GM21825 (cell line): ENCODE results near the gene LSG1.

ENCODE experiments used
- ATAC-seq: cut with Tn5 transposase; IDR thresholded peaks from one replicate; pipeline ENCODE4 v1.9.1; 2021; ENCODE audit warnings: mild to moderate bottlenecking, moderate library complexity; ENCODE audit not compliant: unreplicated experiment

Gene LSG1

DNA sequence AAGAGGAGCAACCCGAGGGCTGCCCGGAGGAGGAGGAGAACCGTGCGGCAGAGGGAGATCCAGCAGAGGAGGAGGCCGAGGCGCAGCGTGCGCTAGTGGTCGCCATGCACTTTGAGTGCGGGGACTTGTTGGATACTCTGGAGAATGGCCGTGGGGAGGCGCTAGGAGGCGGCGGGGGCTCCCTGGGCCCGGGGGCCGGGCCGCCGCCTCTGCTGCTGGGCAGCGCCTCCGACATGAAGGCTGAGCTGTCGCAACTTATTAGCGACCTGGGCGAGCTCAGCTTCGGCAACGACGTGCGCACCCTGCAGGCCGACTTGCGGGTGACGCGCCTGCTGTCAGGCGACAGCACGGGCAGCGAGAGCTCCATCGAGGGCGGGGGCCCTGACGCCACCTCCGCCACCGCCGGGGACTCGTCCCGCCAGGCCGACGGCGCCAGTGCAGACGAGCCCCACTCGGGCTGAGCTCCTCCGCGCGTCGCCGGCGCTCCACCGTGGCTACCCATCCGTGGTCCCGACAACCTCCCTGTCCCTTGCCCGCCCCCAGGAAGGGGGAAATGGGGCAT, 15.7 kb upstream of the LSG1 start:
- ATAC-seq = peak; percentile 20

DNA sequence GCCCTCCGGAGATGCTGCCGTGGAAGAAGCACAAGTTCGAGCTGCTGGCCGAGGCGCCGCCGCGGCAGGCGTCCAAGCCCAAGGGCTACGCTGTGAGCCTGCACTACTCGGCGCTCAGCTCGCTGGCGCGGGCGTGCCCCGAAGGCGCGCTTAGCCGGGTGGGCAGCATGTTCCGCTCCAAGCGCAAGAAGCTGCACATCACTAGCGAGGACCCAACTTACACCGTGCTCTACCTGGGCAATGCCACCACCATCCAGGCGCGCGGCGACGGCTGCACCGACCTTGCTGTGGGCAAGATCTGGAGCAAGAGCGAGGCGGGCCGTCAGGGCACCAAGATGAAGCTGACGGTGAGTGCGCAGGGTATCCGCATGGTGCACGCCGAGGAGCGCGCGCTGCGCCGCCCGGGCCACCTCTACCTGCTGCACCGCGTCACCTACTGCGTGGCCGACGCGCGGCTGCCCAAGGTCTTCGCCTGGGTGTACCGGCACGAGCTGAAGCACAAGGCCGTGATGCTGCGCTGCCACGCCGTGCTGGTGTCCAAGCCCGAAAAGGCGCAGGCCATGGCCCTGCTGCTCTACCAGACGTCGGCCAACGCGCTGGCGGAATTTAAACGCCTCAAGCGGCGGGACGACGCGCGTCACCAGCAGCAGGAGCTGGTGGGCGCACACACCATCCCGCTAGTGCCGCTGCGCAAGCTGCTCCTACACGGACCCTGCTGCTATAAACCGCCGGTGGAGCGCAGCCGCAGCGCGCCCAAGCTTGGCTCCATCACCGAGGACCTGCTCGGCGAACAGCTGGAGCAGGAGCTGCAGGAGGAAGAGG, 15.0 kb upstream of the LSG1 start:
- no peak for ATAC-seq

DNA sequence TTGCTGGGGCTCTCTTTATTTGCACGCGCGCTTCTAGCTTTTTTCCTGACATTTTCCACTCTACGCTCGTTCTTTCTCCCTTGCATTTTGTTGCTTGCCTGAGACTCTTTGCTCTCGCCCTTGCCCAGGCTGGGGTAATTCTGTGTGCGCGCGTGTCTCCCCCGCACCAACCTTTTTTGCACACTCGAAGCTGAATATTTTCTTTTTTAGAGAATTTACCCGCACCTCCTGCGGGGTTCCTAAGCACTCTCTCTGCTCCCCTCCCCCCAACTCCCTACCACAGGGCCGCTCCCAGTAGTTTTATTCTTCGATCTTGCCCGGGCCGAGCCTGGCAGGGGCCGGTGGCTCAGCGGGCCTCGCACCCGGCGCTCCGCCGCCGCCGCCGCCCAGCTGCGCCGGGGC, 14.4 kb upstream of the LSG1 start:
- ATAC-seq = no peak

DNA sequence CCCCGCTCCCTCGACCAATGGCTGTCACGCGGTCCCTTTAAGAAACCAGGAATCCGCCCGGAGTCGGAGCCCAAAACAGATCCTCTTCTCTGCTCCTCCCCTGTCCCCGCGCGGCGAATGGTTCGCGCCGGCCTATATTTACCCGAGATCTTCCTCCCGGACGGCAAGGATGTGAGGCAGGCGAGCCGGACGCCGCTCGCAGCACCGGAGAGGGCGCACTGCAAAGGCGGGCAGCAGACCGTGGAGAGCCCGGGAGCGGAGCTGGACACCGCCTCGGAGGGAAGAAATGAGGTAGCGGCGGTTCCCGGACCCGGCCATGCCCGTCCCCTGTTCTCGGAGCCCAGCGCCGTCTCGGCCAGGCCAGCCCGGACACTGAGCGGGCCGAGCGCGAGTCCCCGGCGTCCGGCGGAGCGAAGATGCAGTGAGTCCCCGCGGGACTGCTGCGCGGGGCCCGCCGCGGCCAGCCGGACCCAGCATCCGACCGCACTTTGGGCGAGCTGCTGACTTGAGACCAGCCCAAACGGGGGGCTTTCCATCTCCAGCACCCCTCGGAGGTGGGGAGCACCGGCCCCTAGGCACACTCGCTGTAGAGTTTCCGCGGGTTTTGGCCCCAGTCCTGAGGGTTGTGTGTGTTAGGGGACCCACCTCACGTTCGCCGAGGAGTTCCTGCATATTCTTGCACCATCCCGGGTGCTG, 13.9 kb upstream of the LSG1 start, which contains the start of gene FAM43A:
TSS of gene FAM43A (plus strand) at position 166 of the 696 bp plus-strand sequence. CDS start 944 bp downstream, outside the sequence.
- peak; percentile 48 for ATAC-seq

DNA sequence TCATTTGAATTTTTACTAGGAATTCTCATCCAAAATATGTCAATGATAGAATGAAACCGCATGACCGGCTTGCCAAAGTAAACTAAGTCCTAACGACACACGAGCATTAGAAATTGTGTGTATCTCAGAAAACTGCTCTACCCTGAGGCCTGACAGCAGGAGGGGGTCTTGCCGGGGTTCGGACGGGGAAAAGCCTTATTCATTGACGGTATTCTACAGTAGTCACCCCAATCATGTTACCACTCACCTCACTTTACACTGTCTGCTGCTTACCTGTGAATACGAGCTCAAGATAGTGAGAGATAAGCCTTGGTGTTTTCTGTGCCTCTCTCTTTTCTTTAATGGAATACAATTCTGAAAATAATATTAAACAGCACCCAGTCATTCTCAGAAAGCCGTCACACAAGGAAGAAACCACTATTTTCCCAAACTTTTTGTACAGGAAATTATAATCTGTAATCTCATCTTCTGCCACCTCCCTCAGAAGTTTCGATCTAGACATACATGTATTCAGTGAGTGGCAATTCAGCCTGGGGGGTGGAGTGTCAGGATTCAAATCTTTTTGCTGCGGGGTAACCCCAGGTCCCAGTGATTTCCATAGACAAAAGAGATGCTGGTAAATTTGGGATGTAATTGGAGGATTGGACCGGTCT, 13.2 kb upstream of the LSG1 start:
- ATAC-seq = peak; percentile 15

DNA sequence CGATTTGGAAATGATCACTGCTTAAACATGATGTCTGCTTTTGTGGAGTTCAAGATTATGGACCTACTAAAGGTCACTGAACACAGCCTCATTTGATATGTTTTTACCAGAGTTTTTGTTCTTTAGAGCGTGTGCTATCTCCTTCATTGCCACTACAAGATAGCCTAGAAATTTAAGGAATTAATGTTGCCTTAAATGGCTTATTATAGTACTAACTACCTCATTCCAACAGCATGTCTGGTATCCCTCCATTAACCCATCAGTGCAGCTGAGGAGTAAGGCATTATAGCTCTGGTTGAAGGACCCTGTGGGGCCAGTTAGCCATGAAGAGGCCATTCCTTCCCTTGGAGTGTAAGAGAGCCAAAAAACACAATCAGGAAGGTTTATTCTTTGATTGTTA, 11.4 kb upstream of the LSG1 start:
- no peak for ATAC-seq

DNA sequence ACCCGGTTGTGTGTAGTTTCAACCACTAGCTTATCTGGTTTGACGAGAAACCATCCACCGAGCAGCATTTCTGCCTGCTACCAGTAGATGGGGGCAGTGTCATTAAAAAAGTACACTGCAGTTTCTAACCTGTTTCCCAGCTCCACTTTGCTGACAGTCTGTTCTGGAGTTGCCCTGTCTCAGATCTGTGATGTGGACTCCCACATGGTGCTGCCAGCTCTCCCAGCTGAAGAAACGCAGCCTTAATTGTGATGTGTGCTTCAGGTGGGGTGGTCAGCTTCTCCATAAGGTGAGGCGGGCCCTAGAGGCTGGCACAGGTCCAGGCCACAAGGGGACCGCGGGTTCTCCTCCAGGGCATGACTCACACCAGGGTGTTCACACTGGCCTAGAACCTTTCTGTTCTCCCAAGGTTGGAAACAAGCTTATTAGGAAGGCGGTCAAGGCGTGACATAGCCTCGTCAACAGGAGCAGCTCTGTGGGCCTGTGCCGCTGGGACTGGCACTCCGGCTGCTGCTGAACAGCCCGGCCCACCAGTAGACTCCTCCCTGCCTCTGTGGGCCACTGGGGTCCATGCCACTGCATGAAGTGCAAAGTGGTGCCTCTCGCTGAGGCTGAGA, 10.8 kb upstream of the LSG1 start:
- ATAC-seq = peak; percentile 47

DNA sequence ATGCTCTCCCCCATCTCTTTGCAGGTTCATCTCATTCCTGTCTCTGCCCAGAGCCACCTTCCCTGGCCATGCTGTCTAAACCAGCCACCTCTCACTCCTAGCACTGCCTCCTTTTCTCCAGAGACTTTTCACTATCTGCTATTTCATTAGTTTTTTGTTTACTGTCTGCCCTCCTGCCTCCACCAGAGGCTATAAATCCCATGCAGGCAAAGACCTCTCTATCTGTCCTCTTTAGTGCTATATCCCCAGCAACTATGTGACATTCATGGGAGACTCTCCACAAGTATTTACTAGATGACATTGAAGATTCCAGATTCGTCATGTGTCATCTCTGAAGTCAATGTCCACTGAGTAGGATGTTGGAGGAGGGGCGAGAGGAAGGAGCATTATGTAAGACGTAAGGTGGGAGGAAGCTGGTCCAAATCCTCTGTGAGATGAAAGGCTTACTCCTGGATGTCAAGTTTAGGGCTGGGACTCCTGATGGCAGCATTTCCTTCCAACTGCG, 10.2 kb upstream of the LSG1 start:
- no peak for ATAC-seq

DNA sequence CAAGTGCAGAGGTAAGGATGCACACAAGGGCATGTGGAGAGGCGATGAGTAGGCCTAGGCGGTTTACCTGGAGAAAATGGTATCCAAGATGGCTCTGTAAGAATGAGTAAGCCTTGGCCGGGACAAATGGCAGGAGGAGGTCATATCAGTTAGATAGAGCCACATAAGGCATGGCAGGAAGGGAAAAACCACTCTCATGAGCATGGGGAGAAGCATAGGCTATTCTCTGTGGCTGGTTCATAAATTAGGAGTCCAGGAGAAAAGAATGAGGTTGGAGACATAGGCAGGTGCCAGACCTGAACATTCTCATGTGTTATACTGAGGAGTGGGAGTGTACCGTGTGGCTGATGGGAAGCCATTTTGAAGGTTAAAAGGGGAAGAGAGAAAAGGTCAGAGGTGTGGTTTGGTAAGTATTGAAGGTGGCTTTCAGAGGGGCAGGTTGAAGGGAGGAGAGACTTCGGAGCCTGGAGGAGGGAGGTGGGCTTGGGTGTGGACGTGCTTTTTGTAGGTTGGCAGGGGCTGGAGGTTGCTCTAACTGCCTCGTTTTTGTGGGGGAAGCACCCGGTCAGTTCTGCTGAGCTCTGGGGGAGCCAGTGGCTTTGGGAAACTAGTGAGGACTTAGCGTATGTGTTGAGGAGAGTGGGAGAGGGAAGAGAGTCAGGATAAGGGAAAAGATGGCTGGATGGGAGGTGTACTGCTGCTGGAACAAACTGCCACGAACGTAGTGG, 9.1 kb upstream of the LSG1 start:
- no peak for ATAC-seq

DNA sequence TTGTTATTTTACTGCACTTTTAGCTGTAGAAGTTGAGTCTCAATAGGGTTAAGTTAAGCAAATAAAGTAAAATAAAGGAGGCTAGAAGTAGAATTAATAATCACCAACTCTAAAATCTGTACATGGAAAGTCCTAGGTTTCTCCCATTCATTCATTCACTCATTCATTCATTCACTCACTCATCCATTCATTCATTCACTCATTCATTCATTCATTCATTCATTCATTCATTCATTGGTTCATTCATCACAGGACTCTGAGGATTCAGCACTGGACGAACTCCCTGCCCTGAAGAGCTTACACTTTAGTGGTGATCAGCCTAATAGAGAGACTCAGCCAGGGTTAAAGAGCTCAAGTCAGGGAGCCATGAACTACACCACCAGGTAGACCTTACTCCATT, 4.5 kb upstream of the LSG1 start:
- ATAC-seq = no peak

DNA sequence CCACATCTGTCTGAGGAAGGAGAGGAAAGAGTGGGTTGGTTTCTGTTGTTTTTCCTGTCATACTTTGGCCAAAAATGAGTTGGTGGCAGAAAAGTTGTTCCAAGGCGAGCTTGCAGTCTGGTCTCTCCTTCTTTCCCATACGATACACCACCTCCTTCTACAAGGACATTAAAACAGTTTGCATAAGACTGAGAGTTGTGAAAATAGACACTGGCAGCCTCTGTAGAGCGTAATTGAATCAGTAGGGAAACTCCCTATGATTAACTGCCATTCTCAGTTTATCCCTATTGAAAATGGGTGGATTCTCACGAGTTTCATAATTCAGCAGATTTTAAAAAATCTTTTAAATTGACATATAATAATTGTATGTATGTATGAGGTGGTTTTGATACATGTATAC, 3.7 kb upstream of the LSG1 start:
- no peak for ATAC-seq

DNA sequence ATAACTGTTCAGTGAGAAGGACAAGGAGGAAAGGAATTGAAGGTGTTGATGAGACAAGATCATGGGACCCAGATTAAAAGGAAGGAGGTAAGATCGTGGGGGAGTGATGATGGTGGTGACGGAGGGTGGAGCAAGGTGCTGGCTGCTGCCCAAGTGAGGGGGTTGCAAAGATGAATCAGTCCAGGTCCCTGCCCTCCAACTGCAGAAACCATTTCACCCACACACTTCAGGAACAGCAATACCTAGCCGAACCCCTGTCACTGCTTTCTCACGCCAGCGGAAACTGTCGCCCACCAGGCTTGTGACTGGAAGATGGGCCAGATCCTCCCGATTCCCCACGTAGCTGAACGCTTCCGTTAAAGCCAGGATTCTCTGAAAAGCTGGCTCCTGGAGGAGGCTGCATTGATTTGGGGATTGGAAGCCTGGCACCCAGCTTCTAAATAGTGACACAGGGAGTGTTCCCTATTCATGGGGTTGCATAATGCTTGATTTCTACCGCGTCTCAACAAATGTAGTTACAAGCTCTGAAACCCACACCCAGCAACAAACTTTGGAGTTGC, 3.2 kb upstream of the LSG1 start:
- no peak for ATAC-seq

DNA sequence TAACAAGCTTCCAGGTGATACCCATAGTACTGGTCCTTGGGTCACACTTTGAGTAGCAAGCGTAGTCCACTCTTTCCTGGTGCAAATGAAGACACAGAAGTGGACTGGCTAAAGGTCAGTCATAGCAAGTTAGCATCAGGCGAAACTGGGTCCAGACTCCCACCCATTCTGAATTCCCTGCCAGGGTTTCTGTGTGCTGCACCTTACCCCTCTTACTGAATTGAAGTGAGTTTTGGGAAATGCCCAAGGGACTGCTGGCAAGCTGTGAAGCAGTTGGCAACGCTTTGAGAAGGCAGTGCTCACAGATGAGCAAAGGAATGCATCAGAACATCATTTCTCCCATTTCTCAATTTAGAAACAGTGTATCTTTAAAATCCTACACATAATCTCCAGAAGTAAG, 1.8 kb upstream of the LSG1 start:
- ATAC-seq = no peak

DNA sequence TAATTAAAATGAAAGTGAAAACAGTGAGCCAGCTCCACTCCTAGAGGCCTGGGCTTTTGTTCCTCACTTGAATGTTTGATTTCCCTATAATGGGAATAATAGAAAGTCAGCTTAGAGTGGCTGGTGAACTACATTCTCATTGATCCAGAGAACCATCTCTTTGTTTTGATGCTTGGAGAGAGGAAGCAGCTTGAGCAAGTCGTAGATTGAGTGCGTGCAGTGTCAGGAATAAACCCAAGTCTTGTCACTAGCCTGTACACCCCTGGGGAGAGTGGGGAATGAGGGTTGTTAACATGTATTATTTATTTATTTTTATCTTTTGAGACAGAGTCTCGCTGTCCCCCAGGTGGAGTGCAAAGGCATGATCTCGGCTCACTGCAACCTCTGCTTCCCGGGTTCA, 885 bp upstream of the LSG1 start:
- no peak for ATAC-seq

DNA sequence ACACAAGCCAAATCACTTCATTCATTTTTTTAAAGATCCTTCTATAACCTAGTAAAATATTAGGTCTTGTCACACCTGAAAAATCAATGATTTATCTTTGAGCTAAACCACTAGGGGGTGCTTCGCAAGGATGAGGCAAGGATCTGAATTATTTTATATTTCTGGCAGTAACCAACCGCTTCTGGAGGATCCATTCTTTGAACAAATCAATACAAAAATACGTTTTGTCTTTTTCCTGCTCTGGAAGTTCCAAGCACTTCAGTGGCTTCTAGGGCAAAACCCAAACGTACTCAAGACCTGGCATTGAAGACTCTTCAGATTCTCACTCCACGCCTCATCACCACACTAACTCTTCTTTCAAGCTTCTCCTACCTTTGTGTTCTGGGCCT, 486 bp downstream of the LSG1 start:
- ATAC-seq = peak; percentile 28

DNA sequence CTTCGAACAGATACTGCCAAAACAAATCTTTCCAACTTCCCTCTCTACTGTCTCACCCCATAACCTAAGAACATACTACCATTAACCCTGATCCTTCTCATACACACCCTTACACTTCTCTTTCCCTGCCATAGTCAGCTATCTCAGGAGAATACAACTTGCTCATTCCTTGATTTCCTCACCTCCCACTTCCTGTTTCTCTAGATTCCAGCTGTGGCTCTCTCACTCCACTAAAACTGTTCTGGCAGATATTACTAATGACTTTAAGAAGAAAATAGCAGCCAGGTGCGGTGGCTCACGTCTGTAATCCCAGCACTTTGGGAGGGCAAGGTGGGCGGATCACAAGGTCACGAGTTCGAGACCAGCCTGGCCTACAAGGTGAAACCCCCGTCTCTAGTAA, 4.6 kb downstream of the LSG1 start:
- no peak for ATAC-seq

DNA sequence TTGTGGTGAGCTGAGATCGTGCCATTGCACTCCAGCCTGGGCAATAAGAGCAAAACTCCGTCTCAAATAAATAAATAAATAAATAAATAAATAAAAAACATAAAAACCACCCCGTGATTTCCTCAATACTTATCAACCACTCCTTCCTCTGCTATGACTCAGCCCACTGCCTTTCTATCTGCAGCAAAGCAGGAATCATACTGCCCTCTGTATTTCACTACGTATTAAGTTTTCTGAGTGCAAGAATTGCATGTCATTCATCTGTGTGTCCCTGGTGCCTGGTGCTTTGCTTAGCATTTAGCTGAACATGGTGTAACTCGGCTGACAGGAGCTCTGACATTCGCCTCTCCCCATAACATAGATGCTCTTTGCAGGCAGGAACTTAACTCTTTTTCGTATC, 7.1 kb downstream of the LSG1 start:
- no peak for ATAC-seq

DNA sequence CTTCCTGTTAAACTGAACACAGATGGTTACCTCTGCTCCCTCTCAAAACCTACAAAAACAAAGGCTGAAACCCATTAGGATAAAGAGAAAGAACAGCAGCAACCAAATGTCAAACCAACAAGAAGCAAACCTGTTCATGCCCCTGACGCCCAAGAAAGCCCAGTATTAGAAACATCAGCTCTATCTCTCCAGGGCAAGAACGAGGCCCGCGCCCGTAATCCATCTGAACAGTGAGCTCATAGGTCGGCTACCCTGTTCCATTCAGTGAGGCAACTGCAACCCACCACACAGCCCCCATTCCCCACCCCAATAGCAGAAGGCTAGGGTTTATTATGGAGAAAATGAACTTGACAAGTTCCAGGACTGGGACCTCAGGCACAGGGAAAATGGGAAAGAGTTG, 10.0 kb downstream of the LSG1 start:
- no peak for ATAC-seq

DNA sequence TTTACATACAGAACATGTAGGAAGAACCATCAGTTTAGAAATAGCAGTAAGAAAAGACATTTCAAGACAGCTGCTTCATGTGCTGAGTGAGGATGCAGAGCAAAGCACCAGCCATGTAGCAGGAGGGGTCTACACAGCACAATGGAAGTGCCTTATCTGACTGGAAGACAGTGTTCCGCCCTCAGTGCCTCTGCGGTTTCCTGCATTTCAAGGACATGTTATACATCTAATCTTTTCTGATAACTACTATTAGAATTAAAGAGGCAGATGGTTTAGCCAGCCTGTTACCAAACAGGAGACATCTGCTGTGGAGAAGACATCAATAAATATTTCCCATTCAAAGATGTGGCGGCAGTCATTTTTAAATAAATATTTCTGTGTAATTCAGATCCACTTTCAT, 10.6 kb downstream of the LSG1 start:
- no peak for ATAC-seq

DNA sequence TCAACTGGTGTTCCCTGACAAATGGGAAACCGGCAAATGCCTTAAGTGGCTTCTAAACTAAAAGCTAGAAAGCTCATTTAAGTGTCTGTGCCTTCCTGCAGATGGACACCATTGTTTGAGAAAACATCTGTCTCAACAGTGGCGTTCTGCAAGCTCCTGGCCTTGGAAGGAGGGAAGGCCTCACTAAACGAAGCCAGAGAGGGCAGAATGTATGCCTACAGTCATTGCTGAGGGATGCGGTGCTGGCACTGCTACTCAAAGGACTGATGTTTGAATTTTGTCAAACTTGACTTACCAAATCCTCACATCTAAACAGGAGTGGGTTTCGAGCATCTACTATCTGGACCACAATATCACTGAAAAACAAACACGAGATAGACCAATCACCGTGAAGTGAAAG, 12.2 kb downstream of the LSG1 start:
- no peak for ATAC-seq
